ENCODE results near the gene SHC2.

- TF ChIP-seq POLR2AphosphoS5 (IDR thresholded peaks at IDR 0.05) (no peak), POLR2A (IDR thresholded peaks at IDR 0.05) (no peak), EP300 (IDR thresholded peaks at IDR 0.05) (no peak)
- TF ChIP-seq, protein P1, sequence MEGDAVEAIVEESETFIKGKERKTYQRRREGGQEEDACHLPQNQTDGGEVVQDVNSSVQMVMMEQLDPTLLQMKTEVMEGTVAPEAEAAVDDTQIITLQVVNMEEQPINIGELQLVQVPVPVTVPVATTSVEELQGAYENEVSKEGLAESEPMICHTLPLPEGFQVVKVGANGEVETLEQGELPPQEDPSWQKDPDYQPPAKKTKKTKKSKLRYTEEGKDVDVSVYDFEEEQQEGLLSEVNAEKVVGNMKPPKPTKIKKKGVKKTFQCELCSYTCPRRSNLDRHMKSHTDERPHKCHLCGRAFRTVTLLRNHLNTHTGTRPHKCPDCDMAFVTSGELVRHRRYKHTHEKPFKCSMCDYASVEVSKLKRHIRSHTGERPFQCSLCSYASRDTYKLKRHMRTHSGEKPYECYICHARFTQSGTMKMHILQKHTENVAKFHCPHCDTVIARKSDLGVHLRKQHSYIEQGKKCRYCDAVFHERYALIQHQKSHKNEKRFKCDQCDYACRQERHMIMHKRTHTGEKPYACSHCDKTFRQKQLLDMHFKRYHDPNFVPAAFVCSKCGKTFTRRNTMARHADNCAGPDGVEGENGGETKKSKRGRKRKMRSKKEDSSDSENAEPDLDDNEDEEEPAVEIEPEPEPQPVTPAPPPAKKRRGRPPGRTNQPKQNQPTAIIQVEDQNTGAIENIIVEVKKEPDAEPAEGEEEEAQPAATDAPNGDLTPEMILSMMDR (IDR thresholded peaks at IDR 0.05) = no peak
Observed at GRCh38 chr19:474126-475078, 13.6 kb upstream of the SHC2 start.

Data from stomach (tissue), 4 donors.